Renal pelvis (tissue), 4 donors: ENCODE measurements around the gene PTMA. TPM values are rescaled to one million over a fixed set of nuclear protein-coding genes. Genes with fewer than 3 reads are reported as not detected.
"Not testable (repeated sequence)": the region's sequence is repeated elsewhere in the genome, so short reads cannot be mapped to it uniquely, and the experiment has no call there.

Experiments used
- DNase-seq: peaks from one replicate; pipeline ENCODE4 v3.0.0-alpha.2; 2013
- polyA plus RNA-seq, 3 donors: library from polyadenylated mRNA; unstranded; fragments of 120-200 nt; gene quantifications; one replicate each; pipeline ENCODE4 v1.2.1, GENCODE V29; 2013; ENCODE audit not compliant: insufficient read length in 3 of 3

The PTMA gene
- polyA plus RNA-seq, 3 donors, result 1,989 to 2,420 (median 2,020) TPM

DNA sequence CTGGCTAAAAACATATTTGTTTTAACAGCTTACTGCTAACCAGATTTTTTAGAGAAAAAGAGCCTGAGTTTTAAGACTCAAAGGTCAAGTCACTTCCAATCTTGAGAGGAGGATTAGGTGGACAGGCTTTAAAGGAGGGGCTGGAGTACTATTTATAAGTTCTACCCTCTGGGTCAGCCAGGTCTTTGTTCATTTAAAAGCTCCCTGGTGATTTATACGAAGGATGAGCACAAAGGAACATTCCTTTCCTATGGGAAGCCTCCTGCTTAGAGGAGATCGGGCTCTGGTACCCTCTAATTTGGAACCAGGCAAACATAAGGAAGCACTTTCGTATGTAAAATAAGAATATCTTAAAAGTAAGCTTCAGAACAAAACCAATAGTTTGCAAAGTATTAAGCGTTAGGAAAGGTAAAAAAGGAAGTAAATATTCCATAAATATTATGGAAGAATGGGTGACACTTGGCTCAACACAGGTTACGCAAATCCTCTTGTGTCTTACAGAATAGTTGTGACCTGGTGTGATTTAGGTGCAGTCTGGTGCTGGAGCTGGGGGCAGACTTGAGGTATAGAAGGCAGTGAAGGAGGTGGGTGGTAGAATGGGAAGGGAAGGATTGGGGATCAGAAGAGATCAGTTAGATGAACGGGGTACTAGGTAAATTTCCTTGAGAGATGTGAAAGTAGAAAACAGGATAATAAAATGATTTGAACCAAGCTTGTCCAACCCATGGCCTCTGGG lies 37.1 kb downstream of the PTMA start:
- no peak for DNase-seq

DNA sequence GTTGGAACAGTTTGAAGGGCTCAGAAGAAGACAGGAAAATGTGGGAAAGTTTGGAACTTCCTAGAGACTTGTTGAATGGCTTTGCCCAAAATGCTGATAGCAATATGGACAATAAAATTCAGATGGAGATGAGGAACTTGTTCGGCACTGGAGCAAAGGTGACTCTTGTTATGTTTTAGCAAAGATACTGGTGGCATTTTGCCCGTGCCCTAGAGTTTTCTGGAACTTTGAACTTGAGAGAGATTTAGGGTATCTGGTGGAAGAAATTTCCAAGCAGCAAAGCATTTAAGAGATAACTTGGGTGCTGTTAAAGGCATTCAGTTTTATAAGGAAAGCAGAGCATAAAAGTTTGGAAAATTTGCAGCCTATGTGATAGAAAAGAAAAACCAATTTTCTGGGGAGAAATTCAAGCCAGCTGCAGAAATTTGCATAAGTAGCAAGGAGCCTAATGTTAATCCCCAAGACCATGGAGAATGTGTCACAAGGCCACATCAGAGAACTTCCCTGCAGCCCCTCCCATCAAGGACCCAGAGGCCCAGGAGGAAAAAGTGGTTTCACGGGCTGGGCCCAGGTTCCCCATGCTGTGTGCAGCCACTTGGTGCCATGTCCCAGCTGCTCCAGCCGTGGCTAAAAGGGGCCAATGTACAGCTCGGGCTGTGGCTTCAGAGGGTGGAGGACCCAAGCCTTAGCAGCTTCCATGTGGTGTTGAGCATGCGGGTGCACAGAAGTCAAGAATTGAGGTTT lies 40.0 kb downstream of the PTMA start:
- not testable (repeated sequence) for DNase-seq

DNA sequence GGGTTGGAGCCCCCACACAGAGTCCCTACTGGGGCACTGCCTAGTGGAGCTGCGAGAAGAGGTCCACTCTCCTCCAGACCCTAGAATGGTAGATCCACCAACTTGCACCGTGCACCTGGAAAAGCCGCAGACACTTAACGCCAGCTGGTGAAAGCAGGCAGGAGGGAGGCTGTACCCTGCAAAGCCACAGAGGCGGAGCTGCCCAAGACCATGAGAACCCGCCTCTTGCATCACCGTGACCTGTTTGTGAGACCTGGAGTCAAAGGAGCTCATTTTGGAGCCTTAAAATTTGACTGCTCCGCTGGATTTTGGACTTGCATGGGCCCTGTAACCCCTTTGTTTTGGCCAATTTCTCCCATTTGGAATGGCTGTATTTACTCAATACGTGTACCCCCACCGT lies 40.7 kb downstream of the PTMA start:
- not testable (repeated sequence) for DNase-seq

DNA sequence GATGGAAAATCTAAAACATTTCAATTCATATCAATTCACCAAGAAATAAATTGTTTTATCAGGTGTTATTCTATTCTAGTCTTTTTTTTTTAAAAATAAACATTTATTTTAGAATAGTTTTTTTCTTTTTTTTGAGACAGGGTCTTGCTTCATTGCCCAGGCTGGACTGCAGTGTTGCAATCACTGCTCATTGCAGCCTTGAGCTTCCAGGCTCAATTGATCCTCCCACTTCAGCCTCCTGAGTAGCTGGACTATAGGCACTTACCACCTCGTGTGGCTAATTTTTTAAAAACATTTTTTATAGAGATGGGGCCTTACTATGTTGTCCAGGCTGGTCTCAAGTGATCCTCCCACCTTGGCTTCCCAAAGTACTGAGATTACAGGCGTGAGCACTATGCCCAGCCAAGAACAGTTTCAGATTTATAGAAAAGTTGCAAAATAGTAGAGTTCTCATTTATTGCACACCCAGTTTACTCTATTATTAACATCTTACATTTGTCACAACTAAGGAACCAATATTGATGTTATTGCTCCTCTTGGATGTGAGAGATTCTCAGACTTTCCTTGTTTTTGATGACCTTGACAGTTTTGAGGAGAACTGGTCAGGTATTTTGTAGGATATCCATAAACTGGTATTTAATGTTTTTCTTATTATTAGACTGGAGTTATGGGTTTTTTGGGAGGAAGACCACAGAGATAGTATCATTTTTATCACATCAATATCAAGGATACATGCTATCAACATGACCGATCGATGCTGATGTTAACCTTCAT lies 42.9 kb downstream of the PTMA start:
- no peak for DNase-seq

DNA sequence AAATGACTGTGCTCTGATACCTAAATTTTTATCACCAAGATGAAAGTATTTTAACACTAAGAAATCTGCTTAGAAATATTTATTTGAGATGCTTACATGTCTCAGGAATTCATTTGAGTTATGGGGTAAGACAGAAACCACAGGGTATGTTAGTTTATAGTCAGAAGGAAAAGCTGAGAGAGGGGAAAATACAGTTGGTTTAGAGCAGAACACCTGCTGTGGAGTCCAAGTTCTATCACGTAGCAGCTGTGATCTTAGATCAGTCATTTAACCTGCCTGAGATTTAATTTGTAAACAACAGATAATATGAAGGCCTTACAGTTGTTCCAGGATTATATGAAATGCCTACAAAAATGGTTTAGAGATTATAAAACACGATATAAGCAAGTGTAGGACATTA lies 43.7 kb downstream of the PTMA start:
- DNase-seq, result no peak

DNA sequence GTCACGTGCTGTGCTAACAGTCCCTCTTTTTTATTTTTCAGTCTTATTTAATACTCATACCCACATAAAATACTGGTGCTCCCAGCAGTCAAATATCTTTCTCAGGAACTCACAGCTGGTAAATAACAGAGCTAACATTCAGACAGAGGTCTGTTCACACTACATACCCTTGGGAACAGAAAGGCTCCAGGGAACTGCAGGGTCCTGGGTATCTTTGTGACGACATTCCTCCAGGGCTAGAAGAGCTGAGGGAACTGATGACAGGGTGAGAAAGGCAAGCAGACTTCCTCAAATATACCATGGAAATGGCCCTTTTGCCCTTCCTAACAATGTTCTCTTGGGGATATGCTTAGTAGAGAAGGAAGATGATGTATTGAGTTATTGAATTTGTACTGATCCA lies 53.4 kb downstream of the PTMA start:
- DNase-seq, result no peak

Other genes with a start within 250 kb of the PTMA start
- gene NCL, start 244.0 kb upstream of the PTMA start, polyA plus RNA-seq, result 1,000 to 10,000 TPM in 2 of 3 donors, 100 to 1,000 TPM in 1; 972 to 1,146 (median 1,054) TPM
- gene NMUR1, start 178.1 kb upstream of the PTMA start, polyA plus RNA-seq, result 1 to 10 TPM in 1 of 3 donors, under 1 TPM in 2; 0.53 to 1.1 (median 0.74) TPM
- gene TEX44, start 115.7 kb upstream of the PTMA start, polyA plus RNA-seq, result not detected
- gene PDE6D, start 72.8 kb downstream of the PTMA start, polyA plus RNA-seq, result 10 to 100 TPM; 22.5 to 28.7 (median 25.7) TPM
- 10 to 100 TPM; 53.8 to 64.4 (median 62.5) TPM for gene COPS7B, start 77.9 kb downstream of the PTMA start, polyA plus RNA-seq
- gene NPPC, start 217.9 kb downstream of the PTMA start, polyA plus RNA-seq, result under 1 TPM; 0.22 to 0.73 (median 0.47) TPM